Amniotic epithelial cell (primary cell): ENCODE measurements around the gene PEX5L.

ENCODE experiments used
- DNase-seq: peaks from one replicate; pipeline ENCODE4 v3.0.0-alpha.2; 2010; ENCODE audit warnings: low read depth

The PEX5L gene

DNA sequence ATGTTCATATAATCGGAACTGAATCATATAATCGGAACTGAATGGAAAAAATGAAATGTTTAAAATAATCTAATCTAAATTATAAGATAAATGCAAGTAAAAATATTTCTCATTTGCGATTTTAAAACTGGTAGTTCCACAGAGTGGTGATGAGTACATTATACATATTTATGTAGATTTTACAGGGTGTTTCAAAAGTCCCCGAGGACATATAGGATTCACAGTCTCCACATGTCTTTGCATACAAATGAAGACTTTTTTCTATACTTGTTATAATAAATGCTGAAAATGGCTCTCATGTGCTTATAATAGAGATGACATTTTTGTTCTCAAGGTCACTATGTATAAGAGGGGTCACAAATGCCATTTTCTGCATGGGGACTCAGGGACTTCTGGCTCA lies 139.5 kb downstream of the PEX5L start:
- no peak for DNase-seq

- DNase-seq: no peak
Measured at GRCh38 chr3:179896507-179896906, 140.2 kb downstream of the PEX5L start.

- no peak for DNase-seq
Measured at GRCh38 chr3:179895330-179895729, 141.4 kb downstream of the PEX5L start.

DNA sequence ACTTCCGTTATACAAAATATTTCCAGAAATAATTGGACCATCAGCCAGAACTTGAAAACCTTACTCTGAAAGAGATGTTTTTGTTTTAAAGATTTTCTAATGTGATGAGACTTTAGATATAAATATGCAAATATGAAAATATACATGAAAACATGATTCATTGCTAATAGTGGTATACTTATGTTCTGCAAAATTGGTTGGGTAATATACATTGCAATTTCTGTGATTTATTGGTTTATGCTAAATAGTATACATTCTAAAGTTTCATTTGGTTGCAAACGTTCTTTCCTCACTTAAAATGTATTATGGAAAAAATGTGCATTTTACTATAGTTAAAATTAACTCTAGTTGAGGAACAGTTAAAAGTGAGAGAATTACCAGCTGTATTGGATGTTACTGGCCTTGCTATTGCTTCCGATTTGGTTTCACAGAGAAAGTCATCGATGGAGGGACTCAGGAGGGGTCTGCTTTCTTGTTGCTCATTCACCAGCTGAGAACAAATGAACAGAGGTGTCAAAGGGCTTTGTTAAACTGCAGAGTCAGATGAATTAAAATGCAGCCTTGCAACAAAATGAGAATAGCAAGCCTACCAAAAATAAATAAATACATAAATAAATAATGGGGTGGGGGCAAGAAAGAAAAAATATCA lies 149.3 kb downstream of the PEX5L start:
- no peak for DNase-seq

DNA sequence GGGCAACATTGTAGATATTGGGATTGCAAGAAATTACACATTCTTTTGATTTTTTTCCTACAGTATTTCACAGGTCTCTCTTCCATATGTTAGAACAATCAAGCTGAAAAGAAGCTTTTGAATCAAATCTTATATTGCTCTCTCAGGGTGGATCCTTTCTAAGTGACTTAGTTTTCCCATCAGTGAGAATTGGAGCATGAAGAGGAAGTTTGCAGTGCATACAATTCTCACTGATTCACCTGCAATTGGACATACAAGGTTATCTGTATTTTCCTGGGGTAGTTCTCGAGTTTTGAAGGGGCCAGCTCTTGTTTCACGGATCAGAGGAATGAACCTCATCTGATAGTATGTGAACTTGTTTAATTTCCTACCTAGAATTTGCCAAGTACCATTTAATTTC lies 150.8 kb downstream of the PEX5L start:
- DNase-seq: no peak

- no peak for DNase-seq
Measured at GRCh38 chr3:179884136-179884535, 152.6 kb downstream of the PEX5L start.

GRCh38 chr3:179882292-179882691 lies 154.4 kb downstream of the PEX5L start:
- no peak for DNase-seq

DNA sequence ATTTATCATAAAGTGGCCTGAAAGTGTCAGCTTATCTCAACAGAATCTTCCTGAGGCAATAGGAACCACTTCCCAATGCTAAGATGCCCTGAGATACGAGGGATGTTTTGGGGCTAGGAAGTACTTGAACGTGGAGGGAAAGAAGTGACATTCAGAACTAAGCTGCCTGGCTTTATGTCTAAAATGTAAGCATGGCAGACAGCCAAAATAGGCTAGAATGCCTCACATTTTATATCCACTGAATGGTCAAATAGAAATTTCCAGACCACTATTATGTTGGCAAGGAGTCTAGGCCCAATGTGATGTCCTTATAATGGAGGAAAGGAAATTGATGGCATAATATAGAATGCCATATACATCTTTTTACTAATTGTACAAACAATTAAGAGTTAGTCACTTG lies 154.9 kb downstream of the PEX5L start:
- DNase-seq: no peak

DNA sequence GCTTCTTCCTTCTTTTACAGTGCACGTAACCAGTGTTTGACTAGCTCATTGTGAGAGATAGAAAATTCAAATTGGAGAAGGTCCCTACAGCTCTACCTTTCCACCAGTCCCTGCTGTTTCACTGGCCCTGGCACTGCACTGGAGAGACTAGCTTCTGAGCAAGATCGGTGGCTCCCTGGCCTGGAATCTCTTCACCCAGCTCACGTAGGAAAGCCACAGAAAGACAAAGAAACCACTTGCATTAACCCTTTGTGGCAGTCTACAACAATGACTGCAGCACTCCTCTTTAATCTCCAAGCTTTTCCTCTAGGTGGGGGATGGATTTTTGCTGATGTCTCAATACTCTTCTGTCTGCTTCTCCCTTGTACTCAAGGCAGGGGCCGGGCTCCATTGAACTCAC lies 155.9 kb downstream of the PEX5L start:
- no peak for DNase-seq

DNA sequence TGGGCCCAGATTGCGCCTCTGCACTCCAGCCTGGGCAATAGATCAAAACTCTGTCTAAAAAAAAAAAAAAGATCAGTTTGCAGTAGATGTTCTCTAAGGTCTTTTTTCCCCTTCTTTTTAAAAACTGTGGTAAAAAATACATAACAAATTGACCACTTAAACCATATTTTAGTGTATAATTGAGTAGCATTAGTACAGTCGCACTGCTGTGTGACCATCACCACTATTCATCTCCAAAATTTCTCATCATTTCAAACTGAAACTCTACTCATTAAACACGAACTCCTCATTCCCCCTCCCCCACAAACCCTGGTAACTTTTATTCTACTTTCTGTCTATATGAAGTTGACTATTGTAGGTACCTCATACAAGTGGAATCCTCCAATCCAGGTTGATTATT lies 160.3 kb downstream of the PEX5L start:
- DNase-seq: no peak

GRCh38 chr3:179872842-179873241 lies 163.9 kb downstream of the PEX5L start:
- no peak for DNase-seq

DNA sequence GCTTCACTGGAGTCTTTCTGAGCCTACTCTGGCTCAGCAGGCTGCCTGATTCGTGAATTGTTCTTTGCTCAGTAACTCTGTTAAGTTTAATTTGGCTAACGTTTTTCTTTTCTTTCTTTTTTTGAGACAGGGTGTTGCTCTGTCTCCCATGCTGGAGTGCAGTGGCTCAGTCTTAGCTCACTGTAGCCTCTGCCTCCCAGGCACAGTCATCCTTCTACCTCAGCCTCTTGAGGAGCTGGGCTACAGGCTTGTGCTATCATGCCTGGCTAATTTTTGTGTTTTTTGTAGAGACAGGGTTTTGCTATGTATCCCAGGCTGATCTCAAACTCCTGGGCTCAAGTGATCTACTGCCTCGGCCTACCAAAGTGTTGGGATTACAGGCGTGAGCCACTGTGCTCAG lies 165.0 kb downstream of the PEX5L start:
- DNase-seq: no peak

DNA sequence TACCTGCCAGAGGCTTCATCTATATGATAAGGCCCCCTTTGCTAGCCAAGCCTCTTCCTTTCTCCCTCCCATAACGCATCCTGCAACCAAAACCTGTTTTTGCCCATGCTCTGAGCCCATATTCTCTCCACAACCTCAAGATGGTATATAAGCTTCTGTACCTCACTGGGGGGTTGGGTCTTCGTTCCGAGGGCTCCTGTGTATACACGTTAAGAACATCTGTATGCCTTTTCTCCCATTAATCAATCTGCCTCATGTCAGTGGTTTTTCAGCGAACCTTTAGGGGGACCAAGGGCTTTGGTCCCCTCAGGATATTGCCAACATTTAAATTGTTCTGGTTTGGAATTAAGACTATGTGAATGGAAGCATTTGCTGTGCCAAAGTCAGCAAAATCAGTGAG lies 168.0 kb downstream of the PEX5L start:
- DNase-seq: no peak

- no peak for DNase-seq
Measured at GRCh38 chr3:179867961-179868360, 168.8 kb downstream of the PEX5L start.

DNA sequence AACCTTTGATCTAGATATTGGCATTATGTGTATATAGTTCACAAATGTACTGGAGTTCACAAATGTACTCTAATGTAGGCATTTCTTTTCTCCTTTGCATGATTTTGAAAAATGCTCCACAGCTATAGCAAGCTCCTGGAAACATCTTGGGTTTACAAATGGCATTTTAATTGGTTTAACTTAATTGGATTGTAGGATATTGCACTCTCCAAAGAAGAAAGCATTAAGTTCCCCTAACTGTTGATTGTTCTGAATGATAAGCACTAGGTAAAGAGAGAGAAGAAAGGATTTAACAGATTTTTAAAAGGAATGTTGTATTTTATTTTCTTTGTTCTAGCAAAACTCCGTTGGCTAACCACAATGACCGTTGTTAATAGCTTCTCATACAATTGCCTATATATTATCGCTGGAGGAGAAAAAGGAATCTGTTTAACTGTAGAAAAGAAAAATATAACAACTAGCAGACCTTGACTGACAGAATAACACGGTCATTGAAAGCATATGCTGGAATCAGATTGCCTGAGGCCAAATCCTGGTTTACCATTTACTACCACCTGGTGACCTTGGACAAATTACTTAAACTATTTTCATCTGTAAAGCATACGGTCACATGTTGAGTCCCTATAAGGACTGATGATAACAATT lies 170.8 kb downstream of the PEX5L start:
- no peak for DNase-seq

DNA sequence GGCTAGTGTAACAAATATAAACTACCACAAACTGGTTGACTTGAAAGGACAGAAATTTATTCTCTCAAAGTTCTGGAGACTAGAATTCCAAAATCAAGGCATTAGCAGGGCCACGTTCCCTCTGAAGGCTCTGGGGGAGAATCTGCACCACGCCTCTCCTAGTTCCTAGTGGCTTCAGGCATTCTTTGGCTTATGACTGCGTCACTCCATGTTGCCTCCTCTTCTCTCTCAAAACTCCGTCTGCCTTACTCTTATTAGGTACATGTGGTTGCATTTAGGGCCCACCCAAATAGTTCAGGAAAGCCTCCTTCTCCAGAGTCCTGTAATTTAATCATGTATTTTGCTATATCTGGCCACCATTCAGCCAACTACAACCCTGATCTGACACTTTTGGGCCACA lies 174.8 kb downstream of the PEX5L start:
- no peak for DNase-seq

DNA sequence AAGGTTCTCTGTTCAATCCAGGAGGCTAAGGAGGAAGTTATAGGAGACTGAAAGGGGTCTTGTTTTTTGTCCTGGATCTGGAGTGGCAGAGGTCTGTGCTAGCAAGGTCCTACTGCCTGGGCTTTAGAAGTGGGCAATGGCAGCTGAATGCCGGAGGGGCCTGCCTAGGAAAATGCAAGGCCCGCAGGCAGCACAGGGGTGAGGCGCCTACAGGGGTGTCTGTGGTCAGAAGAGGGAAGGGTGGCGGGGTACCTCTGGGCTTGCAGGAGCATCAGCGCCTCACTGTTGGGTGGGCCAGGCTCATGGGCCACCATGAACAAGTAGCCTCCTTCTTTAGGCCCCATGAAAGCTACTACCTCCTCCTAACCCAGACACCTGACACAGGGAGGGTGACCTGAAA lies 175.4 kb downstream of the PEX5L start:
- no peak for DNase-seq

- no peak for DNase-seq
Measured at GRCh38 chr3:179860275-179861107, 176.2 kb downstream of the PEX5L start.

GRCh38 chr3:179853176-179853575 lies 183.6 kb downstream of the PEX5L start:
- peak; percentile 76 for DNase-seq

GRCh38 chr3:179852142-179852905 lies 184.4 kb downstream of the PEX5L start:
- peak; percentile 53 for DNase-seq

GRCh38 chr3:179848711-179849110 lies 188.0 kb downstream of the PEX5L start:
- DNase-seq: no peak

DNA sequence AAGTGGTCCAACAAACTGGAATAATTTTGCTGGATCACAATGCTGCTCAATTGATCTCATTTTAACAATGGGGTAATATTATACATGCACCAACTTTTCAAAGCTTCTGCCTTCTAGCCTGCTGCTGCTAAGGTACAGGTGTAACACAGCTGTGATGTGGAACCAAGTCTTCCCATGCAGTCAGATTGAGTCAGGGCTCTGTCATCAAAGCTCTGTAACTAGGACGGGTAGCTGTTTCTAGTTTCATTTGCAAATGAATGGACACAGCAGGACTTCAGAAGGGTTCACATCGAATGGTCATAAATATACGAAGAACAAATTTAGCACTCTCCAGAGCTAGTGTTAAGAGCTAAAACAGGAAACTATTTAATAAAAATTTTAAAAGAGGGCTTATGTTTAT lies 194.7 kb downstream of the PEX5L start:
- DNase-seq: no peak

- peak; percentile 93 for DNase-seq
Measured at GRCh38 chr3:179840985-179841384, 195.8 kb downstream of the PEX5L start.
